DMS79 (cell line): ENCODE results near the gene NINL.
"Not testable (repeated sequence)": the region's sequence is repeated elsewhere in the genome, so short reads cannot be mapped to it uniquely, and the experiment has no call there.

Source experiments
- DNase-seq: peaks from one replicate; lab custom pipeline; 2025; lab: John Stamatoyannopoulos, UW

NINL gene

GRCh38 chr20:25532971-25533391 is 52.4 kb downstream of the NINL start:
- DNase-seq, result no peak

GRCh38 chr20:25532015-25532751 is 53.1 kb downstream of the NINL start:
- no peak for DNase-seq

GRCh38 chr20:25529295-25529951 is 55.9 kb downstream of the NINL start:
- no peak for DNase-seq

GRCh38 chr20:25527949-25528348 is 57.4 kb downstream of the NINL start:
- no peak for DNase-seq

GRCh38 chr20:25526446-25526845 is 58.9 kb downstream of the NINL start:
- no peak for DNase-seq

GRCh38 chr20:25525867-25526266 is 59.5 kb downstream of the NINL start:
- DNase-seq, result no peak

- no peak for DNase-seq
These were observed 60.0 kb downstream of the NINL start for GRCh38 chr20:25525295-25525694.

GRCh38 chr20:25521382-25521781 is 63.9 kb downstream of the NINL start:
- DNase-seq, result no peak

GRCh38 chr20:25517124-25517523 is 68.2 kb downstream of the NINL start:
- DNase-seq, result no peak

- DNase-seq, result no peak
These were observed 70.5 kb downstream of the NINL start for GRCh38 chr20:25514747-25515340.

GRCh38 chr20:25514195-25514594 is 71.1 kb downstream of the NINL start:
- no peak for DNase-seq

GRCh38 chr20:25512709-25513108 is 72.6 kb downstream of the NINL start:
- DNase-seq, result no peak

GRCh38 chr20:25511183-25511582 is 74.1 kb downstream of the NINL start:
- no peak for DNase-seq

GRCh38 chr20:25510721-25511120 is 74.6 kb downstream of the NINL start:
- no peak for DNase-seq

GRCh38 chr20:25510202-25510601 is 75.1 kb downstream of the NINL start:
- DNase-seq, result no peak

- DNase-seq, result no peak
These were observed 76.2 kb downstream of the NINL start for GRCh38 chr20:25509084-25509483.

- no peak for DNase-seq
These were observed 77.1 kb downstream of the NINL start for GRCh38 chr20:25508083-25508770.

- no peak for DNase-seq
These were observed 77.8 kb downstream of the NINL start for GRCh38 chr20:25507385-25508082.

GRCh38 chr20:25504366-25505135 is 80.8 kb downstream of the NINL start:
- DNase-seq, result no peak

- no peak for DNase-seq
These were observed 81.4 kb downstream of the NINL start for GRCh38 chr20:25503936-25504335.

- DNase-seq, result not testable (repeated sequence)
These were observed 82.2 kb downstream of the NINL start for GRCh38 chr20:25503051-25503639.
